Measurements from ENCODE around the gene NR0B1.
A peak's percentile ranks its signal among the peaks of the same experiment; 100 is the strongest.

The NR0B1 gene, protein sequence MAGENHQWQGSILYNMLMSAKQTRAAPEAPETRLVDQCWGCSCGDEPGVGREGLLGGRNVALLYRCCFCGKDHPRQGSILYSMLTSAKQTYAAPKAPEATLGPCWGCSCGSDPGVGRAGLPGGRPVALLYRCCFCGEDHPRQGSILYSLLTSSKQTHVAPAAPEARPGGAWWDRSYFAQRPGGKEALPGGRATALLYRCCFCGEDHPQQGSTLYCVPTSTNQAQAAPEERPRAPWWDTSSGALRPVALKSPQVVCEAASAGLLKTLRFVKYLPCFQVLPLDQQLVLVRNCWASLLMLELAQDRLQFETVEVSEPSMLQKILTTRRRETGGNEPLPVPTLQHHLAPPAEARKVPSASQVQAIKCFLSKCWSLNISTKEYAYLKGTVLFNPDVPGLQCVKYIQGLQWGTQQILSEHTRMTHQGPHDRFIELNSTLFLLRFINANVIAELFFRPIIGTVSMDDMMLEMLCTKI

DNA sequence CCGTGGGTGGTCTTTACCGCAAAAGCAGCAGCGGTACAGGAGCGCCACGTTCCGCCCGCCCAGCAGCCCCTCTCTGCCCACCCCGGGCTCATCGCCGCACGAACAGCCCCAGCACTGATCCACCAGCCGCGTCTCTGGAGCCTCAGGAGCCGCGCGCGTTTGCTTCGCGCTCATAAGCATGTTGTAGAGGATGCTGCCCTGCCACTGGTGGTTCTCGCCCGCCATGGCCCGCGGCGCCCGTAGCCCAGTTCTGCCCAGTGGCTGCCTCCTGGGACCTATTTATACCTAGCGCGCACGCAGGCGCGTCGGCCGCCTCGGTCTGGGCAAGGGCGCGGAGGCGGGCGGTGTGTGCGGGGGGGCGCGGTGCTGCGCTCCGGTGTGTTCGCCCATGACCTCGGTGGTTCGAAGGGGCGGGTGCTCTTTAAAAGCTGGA is at the start of gene NR0B1:
Gene NR0B1, minus strand, starts transcription at position 252 of the 433 bp plus-strand sequence. Its CDS starts 27 bp downstream, at position 225.
- DNase-seq = no peak

DNA sequence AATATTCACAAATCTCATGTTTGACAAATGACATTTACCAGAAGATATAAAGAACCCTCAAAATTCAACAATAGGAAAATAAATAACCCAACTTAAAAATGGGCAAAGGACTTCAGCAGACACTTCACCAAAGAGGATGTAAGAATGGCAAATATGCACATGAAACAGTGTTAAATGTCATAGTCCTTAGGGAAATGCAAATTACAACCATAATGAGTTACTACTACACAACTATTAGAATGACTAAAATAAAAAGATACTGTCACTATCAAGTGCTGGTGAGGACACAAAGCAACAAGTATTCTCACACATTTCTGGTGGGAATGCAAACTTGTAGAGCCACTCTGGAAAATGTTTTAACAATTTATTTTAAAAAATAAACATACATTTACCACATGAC is 40.8 kb upstream of the NR0B1 start:
- DNase-seq = no peak

DNA sequence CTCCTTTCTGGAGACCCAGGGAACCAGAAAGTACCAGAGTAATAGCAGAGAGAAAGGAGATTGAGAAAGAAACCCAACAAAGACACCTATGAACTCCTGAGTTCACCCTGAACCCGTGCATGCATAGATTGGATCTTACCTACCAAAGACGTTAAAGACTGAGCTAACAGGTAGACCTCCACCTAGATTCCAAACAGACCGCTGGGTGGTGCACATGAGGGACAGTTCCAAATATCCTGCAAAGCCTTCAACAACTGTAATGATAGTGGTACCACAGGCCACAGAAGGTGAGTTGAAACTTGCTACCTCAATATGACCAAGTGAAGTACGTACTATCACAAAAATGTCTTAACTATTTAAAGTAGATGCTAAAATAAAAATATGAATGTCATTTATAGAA is 34.0 kb upstream of the NR0B1 start:
- DNase-seq = no peak

DNA sequence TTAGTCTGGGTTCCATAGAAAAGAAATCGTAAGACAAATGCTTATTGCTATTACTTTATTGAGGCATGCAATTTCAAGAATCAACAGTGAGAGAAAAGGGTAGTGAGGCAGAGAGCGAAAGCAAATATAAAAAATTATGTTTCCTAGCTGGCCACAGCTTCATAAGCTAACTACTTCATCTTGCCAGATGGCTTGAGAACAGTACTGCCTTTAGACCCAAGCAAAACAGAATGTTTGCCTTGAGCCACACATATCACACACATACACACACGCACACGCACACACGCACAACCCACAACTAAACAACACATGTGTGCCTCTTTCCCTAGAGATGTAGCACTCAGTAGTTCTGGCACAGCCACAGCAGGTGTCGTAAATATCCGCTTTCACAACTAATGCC is 31.6 kb upstream of the NR0B1 start:
- DNase-seq = no peak

DNA sequence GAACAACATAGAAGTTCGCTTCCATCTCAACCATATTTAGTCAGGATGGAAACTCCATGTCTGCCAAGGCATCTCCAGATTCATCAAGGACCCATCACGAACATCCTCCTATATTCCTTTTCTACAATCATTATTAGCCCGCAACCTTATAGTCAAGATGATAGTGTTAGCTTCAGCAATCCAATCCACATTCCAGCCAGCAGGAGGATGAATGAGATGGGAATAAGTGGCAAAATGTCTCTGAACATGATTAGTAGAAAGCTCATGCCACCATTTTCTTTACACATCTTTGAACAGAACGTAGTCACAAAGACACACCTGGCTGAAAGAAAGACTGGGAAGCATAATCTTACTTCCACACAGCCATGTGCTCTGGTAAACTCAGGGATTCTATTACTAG is 18.6 kb upstream of the NR0B1 start:
- DNase-seq = no peak

DNA sequence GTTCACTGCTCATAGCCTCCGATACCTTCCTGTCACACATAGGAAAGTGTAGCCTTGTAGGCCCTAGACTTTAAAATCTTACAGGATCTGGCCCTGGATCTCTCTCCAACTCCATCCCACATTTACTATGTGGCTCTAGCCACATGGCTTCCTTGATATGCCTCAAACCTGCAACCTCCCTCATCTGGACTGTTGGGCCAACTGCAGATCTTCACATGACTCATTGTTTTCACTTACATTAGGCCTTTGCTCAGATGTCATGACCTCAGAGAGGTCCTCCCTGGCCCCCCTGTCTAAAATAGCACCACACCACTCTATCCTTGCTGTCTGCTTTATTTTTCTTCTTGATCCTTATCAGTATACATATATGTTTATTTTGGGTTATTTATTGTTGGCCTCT is 8.1 kb upstream of the NR0B1 start:
- no peak for DNase-seq

DNA sequence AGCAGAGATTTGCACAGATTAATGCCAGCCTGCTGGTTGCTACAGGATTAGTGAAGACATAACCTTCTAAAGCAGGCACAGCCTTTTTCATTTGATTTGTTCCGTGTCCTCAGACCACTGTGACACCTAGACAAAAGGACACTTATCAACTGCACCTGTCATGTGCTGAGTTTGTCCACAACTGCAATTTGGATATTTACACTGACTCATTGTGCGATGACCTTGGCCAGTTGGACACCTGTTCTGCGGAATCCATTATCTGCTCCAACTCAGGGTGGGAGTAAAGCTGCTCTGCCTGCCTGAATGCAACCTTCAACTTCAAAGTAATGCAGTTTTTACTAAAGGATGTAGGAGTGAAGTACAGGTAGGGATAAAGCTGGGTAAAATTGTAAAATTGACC is 4.1 kb upstream of the NR0B1 start:
- DNase-seq = no peak

DNA sequence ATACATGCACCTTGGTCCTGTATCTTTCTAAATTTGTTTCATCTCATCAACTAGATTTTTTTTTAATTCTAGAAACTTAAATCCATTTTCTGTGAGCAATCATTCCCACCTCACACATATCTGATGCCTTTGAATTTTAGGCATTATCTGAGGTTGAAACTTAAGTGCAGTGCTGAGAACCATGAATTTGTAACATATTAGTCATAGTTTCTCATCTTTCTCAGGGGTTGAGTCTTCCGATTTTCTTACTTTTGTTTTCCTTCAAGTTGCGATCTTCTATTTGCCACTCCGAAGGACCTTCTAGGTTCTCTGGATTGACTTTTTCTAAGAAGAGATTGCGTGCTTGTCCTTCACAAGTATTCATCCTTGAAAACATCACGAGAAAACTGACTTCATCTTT is 3.7 kb upstream of the NR0B1 start:
- DNase-seq = no peak

DNA sequence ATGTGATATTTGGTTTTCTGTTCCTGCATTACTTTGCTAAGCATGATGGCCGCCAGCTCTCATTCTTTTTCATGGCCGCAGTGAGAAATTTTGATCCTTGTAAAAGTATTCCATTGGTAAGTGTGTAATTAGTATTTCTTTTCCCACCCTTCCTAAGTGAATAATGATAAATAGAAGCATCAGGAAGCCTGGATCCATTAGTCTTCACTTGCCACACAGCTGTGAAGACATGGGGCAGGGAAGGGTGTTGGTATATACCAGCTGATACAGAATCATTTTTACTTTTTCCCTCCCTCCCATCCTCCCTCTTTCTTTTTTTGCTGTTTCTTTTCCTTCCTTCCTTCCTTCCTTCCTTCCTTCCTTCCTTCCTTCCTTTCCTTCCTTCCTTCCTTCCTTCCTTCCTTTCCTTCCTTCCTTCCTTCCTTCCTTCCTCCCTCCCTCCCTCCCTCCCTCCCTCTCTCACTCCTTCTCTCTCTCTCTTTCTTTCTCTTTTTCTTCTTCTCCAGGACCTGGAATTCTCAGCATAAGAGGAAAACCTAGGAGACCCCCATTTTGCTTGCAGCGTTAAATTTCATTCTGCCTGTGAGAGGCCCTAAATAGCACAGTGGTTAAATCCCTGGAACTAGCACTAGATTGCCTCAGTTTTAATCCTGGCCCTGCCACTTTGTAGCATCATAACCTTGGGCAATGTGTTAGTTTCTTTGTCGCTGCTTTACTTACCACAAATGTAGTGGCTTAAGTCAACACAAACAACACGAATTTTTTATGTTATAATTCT is 1.4 kb upstream of the NR0B1 start:
- no peak for DNase-seq

DNA sequence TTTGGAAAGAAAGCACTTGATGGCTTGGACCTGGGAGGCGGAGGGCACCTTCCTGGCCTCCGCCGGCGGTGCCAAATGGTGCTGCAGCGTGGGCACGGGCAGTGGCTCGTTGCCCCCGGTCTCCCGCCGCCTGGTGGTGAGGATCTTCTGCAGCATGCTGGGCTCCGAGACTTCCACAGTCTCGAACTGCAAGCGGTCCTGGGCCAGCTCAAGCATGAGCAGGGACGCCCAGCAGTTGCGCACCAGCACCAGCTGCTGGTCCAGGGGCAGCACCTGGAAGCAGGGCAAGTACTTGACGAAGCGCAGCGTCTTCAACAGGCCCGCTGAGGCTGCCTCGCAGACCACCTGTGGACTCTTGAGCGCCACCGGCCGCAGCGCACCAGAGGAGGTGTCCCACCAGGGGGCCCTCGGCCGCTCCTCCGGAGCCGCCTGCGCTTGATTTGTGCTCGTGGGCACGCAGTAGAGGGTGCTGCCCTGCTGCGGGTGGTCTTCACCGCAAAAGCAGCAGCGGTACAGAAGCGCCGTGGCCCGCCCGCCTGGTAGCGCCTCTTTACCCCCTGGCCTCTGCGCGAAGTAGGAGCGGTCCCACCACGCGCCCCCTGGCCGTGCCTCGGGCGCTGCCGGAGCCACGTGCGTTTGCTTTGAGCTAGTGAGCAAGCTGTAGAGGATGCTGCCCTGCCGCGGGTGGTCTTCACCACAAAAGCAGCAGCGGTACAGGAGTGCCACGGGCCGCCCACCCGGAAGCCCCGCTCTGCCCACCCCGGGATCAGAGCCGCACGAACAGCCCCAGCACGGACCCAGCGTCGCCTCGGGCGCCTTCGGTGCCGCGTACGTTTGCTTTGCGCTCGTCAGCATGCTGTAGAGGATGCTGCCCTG is 689 bp downstream of the NR0B1 start:
- no peak for DNase-seq

DNA sequence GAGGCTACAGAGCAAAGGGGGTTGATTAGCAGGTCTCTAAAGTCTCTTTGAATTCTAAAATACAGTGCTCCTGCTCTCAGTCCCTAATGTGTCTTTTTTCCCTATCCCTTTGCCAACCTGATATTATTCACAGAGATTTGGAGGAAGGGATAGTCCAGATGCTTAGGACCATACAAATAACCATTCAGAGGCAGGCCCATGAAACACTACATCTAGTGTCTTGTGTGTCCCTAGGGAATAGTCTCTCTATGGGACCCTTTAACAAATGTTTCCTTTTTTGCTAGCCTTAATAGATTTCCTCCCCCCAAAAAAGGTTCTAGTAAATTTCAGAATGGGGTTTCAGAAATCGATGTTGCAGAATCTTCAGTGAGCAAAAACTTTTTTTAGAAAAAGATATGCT is 1.7 kb downstream of the NR0B1 start:
- DNase-seq = no peak

DNA sequence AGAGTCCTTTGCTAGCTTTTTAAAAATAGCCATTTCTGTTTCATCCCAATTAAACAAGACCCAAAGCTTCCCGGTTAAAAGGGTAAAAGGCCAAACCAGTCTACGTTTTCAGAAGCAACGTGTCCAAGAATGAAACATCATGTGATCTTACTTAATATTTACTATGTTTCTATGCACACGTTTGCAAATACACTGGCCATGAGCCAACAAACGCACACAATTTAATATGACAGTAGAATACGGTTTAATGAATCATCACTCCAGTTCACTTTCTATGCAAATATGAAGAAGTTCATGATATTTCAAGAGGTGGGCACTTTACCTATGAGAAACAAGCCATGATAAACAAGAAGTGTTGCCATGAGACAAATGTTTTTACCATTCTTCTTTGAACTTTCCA is 4.3 kb downstream of the NR0B1 start:
- no peak for DNase-seq

DNA sequence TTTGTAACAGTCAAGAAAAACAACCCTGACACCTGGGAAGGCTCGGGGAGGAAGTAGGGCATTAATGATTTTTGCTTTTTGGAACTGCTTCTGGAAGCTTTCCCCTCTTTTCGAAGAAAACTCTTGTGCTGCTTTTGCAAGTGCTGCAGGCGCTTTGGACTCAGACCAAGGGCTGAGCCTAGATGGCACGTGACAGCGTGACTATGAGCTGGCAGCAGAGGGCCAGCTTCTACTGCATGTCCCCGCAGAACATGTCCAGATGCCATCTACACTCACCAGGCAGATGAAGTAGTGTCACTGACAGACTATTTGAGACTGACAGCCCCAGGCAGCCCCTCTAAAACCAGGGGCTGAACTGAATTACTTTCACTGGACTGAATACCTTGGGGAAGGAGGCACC is 6.2 kb downstream of the NR0B1 start:
- peak; percentile 26 for DNase-seq

DNA sequence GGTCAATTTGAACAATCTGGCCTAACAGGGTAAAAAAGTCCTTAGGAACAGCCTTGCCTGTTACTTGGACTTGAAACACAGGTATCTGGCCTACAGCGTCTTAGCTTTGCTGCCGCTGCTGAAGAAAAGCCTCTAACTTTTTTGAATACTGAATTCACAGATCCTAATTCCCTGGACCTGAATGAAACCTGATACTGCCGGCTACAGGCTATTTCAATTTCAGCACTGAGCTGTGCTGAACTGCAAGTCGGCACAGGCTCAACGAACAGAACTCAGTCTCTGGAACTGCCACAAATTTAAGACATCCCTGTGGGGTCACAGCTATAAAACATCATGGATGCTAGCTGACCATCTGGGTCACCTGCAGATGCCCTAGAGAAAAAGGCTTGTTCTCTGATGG is 7.2 kb downstream of the NR0B1 start:
- DNase-seq = no peak

DNA sequence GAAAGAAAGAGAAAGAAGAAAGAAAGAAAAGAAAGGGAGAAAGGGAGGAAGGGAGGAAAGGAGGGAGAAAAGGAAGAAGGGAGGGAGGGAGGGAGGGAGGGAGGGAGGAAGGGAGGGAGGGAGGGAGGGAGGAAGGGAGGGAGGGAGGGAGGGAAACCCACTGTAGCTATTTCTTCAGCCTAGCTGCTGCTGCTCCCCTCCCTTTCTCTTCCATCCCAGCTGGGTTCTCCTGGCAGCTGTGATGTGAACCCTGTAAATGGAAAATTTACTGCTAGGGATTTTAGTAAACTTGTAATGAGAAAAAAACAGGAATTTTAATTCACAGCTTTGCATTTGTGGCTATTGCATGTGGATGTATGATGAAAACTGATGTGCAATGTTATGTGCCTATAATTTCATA is 8.0 kb downstream of the NR0B1 start:
- DNase-seq = no peak

DNA sequence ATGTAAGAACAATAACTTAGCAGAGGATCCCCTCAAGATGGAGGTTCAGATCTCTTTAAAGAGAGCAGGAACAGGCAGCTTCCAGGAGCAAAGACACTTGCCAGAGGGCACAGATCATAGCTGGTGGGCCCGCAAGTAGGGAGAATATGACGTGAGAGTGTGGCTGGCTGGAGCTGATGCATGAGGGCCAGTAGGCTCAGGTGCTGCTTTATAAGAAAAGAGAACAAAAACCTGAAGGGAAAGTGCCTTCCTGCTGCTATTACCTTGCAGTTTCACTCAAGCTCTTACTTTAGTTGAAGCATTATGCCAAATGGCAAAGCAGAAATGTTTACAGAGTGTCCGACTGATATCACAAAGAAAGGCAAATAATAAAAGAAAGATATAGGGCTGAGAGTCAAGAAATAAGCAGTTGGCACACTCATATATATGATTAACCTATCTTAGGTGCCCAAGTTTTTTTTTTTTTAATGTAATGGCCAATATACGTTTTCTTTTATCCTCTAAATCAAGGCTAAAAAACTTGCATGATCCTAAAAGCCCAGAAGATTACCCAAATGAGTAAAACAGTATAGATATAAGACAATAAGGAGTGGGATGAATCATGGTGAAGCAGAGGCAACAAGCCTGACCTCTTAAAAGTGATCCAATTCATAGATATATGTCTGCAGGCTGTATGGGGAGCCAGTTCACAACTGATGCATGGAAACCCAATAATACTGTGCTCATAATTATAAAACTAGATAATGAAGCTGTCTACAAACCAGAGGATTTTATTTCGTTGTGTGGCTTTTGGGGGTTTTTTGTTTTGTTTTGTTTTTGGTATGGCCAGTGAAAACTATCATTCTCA is 12.6 kb downstream of the NR0B1 start:
- DNase-seq = no peak

DNA sequence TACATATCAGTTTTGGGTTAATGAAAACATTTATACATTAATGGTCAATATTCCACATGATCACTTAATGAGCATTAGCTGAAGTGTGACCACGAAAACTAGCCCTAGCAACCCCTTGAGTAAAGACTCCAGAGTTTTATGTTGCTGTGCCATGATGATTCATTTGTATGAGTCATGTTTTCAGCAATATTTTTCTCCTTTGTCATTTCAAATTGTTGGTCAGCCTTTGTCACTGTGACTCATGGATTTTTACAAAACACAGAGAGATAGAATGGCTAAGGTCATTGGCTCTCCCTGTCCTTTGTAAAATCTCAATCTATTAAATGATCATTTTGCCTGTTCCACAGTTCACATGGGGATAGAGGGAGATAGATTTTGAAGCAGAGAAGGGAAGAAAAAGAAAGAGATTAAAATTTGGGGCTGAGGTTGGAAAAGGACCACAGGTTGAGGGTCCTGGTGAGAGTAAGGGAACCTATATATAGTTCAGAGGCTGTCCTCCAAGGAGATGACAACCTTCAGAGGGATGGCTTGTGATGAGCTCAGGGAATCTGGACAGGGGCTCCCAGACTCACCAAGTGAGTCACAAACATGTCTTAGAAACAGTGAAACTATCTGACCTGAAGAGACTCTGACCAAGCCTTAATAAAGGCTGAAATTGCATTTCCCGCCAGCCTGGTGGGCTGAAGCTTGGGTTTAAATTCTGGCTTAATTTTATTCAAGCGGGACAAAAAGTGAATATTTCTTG is 25.6 kb downstream of the NR0B1 start:
- DNase-seq = peak; percentile 74

DNA sequence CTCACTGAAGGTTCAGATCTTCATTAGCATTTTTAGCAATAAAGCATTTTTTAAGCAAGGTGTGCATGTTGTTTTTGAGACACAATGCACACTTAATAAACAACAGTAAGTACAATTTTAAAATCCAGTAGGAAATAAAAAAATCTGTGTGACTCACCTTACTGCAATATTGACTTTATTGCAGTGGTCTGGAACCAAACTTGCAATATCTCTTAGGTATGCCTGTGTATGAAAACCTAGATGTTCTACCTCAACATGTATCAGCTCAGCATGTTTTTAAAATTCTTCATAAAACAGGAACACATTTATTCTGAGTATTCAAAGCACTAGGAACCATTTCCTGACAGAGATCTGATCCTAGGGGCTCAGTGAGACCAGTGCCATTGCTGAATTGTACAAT is 26.7 kb downstream of the NR0B1 start:
- DNase-seq = no peak

DNA sequence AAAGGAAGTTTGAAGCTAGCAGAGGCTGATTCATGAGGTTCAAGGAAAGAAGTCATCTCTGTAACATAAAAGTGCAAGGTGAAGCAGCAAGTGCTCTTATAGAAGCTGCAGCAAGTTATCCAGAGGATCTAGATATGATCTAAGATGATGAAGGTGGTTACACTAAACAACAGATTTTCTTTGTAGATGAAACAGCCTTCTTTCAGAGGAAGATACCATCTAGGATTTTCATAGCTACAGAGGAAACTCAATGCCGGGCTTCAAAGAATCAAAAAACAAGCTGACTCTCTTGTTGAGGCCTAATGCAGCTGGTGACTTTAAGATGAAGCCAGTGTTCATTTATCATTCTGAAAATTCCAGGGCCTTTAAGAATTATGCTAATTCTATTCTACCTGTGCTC is 28.8 kb downstream of the NR0B1 start:
- no peak for DNase-seq

DNA sequence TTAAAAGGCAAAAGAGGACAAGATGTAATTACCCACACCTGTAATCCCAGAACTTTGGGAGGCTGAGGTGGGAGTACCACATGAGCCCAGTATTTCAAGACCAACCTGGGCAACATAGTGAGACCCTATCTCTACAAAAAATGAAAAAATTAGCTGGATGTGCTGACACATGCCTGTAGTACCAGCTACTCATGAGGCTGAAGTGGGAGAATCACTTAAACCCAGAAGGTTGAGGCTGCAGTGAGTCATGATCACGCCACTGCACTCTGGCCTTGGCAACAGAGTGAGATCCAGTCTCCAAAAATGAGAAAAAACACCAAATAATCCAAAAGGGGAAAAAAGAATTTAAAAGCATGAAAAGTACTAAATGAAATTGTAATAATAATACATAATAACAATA is 30.8 kb downstream of the NR0B1 start:
- peak; percentile 4 for DNase-seq

DNA sequence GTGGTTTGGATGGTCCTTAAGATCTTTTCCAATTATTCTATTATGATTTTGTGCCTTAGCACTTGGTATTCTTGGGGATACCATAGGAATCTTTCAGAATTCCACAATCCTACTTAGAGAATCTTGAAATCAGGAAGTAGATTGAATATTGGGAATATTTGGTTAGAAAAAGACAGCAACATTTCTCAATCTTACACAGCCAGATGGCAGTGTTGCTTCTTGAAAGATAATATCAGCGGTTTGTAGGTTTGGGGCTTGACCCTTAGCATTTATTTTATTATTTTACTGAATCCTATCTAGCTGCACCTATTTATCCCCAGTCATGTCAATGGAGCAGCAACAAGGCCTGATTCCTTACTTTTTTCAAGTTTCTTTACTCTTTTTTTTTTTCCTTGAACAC is 33.7 kb downstream of the NR0B1 start:
- DNase-seq = peak; percentile 2

DNA sequence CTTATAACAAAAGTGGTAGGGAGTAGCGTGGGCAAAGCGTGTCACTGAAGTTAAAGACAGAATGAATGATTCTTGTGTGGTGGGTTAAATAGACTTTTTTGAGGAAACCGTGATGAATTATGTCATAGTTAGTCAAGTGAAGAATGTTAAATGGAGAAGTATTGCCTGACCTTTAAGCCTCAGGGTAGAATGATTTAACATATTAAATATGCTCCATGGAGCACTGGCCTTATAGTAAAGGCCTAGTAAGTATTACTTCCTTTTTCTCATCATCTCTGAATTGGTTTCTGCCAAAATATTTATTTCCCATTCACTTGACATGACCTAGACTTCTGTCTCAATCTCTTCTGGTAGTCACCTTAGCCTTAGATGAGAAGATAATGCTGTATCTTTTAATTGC is 38.6 kb downstream of the NR0B1 start:
- no peak for DNase-seq
